ENCODE results near the gene RSPH10B2.
"Not testable (repeated sequence)": the region's sequence is repeated elsewhere in the genome, so short reads cannot be mapped to it uniquely, and the experiment has no call there.

The RSPH10B2 gene

GRCh38 chr7:6800331-6800730, 46.4 kb downstream of the RSPH10B2 start:
- not testable (repeated sequence) for H3K9me2 ChIP-seq (replicated peaks; ENCODE audit: control insufficient read depth, low read length); H3K4me2 ChIP-seq (ENCODE audit: low read length); H3K4me3 ChIP-seq (ENCODE audit: low read length); H3K27ac ChIP-seq (ENCODE audit: low read depth, low read length); H3K27me3 ChIP-seq (ENCODE audit: control insufficient read depth, low read length); H3K9me3 ChIP-seq (ENCODE audit: control insufficient read depth, insufficient read depth, low read length); H3K79me2 ChIP-seq (ENCODE audit: control insufficient read depth, low read length); H4K20me1 ChIP-seq (ENCODE audit: control insufficient read depth, insufficient read depth, low read depth, low read length); H3K4me1 ChIP-seq (ENCODE audit: control insufficient read depth, low read length); H3F3A ChIP-seq (ENCODE audit: control insufficient read depth, insufficient read depth); H3K36me3 ChIP-seq (ENCODE audit: control insufficient read depth, low read length)

GRCh38 chr7:6807393-6807918, 53.6 kb downstream of the RSPH10B2 start:
- H3F3A ChIP-seq (ENCODE audit: control insufficient read depth, insufficient read depth); H3K4me3 ChIP-seq (ENCODE audit: low read length); H4K20me1 ChIP-seq (ENCODE audit: control insufficient read depth, insufficient read depth, low read depth, low read length); H3K9me3 ChIP-seq (ENCODE audit: control insufficient read depth, insufficient read depth, low read length); H3K27ac ChIP-seq (ENCODE audit: low read depth, low read length); H3K9me2 ChIP-seq (replicated peaks; ENCODE audit: control insufficient read depth, low read length); H3K4me1 ChIP-seq (ENCODE audit: control insufficient read depth, low read length); H3K4me2 ChIP-seq (ENCODE audit: low read length); H3K27me3 ChIP-seq (ENCODE audit: control insufficient read depth, low read length); H3K79me2 ChIP-seq (ENCODE audit: control insufficient read depth, low read length); H3K36me3 ChIP-seq (ENCODE audit: control insufficient read depth, low read length): not testable (repeated sequence)

- not testable (repeated sequence) for H3K27me3 ChIP-seq (ENCODE audit: control insufficient read depth, low read length); H3K9me3 ChIP-seq (ENCODE audit: control insufficient read depth, insufficient read depth, low read length); H3K36me3 ChIP-seq (ENCODE audit: control insufficient read depth, low read length); H3F3A ChIP-seq (ENCODE audit: control insufficient read depth, insufficient read depth); H3K4me3 ChIP-seq (ENCODE audit: low read length); H3K27ac ChIP-seq (ENCODE audit: low read depth, low read length); H3K4me1 ChIP-seq (ENCODE audit: control insufficient read depth, low read length); H4K20me1 ChIP-seq (ENCODE audit: control insufficient read depth, insufficient read depth, low read depth, low read length); H3K4me2 ChIP-seq (ENCODE audit: low read length); H3K9me2 ChIP-seq (replicated peaks; ENCODE audit: control insufficient read depth, low read length); H3K79me2 ChIP-seq (ENCODE audit: control insufficient read depth, low read length)
Observed at GRCh38 chr7:6807959-6808358, 54.1 kb downstream of the RSPH10B2 start.

GRCh38 chr7:6813011-6813410, 59.1 kb downstream of the RSPH10B2 start:
- H3K27ac ChIP-seq (ENCODE audit: low read depth, low read length); H3K9me2 ChIP-seq (replicated peaks; ENCODE audit: control insufficient read depth, low read length); H3K9me3 ChIP-seq (ENCODE audit: control insufficient read depth, insufficient read depth, low read length); H3K4me2 ChIP-seq (ENCODE audit: low read length); H3K4me3 ChIP-seq (ENCODE audit: low read length); H3K27me3 ChIP-seq (ENCODE audit: control insufficient read depth, low read length); H4K20me1 ChIP-seq (ENCODE audit: control insufficient read depth, insufficient read depth, low read depth, low read length); H3K4me1 ChIP-seq (ENCODE audit: control insufficient read depth, low read length); H3F3A ChIP-seq (ENCODE audit: control insufficient read depth, insufficient read depth); H3K79me2 ChIP-seq (ENCODE audit: control insufficient read depth, low read length): not testable (repeated sequence)
- H3K36me3 ChIP-seq (ENCODE audit: control insufficient read depth, low read length), result peaks cover 14% of the 10 kb centered on the region

- not testable (repeated sequence) for H3K4me3 ChIP-seq (ENCODE audit: low read length); H4K20me1 ChIP-seq (ENCODE audit: control insufficient read depth, insufficient read depth, low read depth, low read length); H3K9me2 ChIP-seq (replicated peaks; ENCODE audit: control insufficient read depth, low read length); H3F3A ChIP-seq (ENCODE audit: control insufficient read depth, insufficient read depth); H3K27ac ChIP-seq (ENCODE audit: low read depth, low read length); H3K9me3 ChIP-seq (ENCODE audit: control insufficient read depth, insufficient read depth, low read length); H3K79me2 ChIP-seq (ENCODE audit: control insufficient read depth, low read length); H3K27me3 ChIP-seq (ENCODE audit: control insufficient read depth, low read length); H3K4me1 ChIP-seq (ENCODE audit: control insufficient read depth, low read length); H3K4me2 ChIP-seq (ENCODE audit: low read length)
- H3K36me3 ChIP-seq (ENCODE audit: control insufficient read depth, low read length), result peaks cover 17% of the 10 kb centered on the region
Observed at GRCh38 chr7:6815470-6815869, 61.6 kb downstream of the RSPH10B2 start.

- H3K36me3 ChIP-seq (ENCODE audit: control insufficient read depth, low read length), result peaks cover 28% of the 10 kb centered on the region
Observed at GRCh38 chr7:6821622-6822021, 67.7 kb downstream of the RSPH10B2 start.

GRCh38 chr7:6825236-6826125, 71.6 kb downstream of the RSPH10B2 start:
- peaks cover 14% of the 10 kb centered on the region for H3K79me2 ChIP-seq (ENCODE audit: control insufficient read depth, low read length)
- peaks cover 23% of the 10 kb centered on the region for H3K36me3 ChIP-seq (ENCODE audit: control insufficient read depth, low read length)
- not testable (repeated sequence) for H3K9me3 ChIP-seq (ENCODE audit: control insufficient read depth, insufficient read depth, low read length); H3K9me2 ChIP-seq (replicated peaks; ENCODE audit: control insufficient read depth, low read length); H3K4me1 ChIP-seq (ENCODE audit: control insufficient read depth, low read length); H3F3A ChIP-seq (ENCODE audit: control insufficient read depth, insufficient read depth); H4K20me1 ChIP-seq (ENCODE audit: control insufficient read depth, insufficient read depth, low read depth, low read length); H3K27me3 ChIP-seq (ENCODE audit: control insufficient read depth, low read length); H3K27ac ChIP-seq (ENCODE audit: low read depth, low read length)
- H3K4me3 ChIP-seq (ENCODE audit: low read length), result peak overlapping the region; percentile 77
- H3K4me2 ChIP-seq (ENCODE audit: low read length), result peak overlapping the region; percentile 57

More at GRCh38 chr7:6821622-6822021, 67.7 kb downstream of the RSPH10B2 start:
- not testable (repeated sequence) for H3K4me3 ChIP-seq (ENCODE audit: low read length); H3K9me2 ChIP-seq (replicated peaks; ENCODE audit: control insufficient read depth, low read length); H3K27ac ChIP-seq (ENCODE audit: low read depth, low read length); H3F3A ChIP-seq (ENCODE audit: control insufficient read depth, insufficient read depth); H3K4me2 ChIP-seq (ENCODE audit: low read length); H3K4me1 ChIP-seq (ENCODE audit: control insufficient read depth, low read length); H3K9me3 ChIP-seq (ENCODE audit: control insufficient read depth, insufficient read depth, low read length); H4K20me1 ChIP-seq (ENCODE audit: control insufficient read depth, insufficient read depth, low read depth, low read length); H3K27me3 ChIP-seq (ENCODE audit: control insufficient read depth, low read length)
- H3K79me2 ChIP-seq (ENCODE audit: control insufficient read depth, low read length), result peaks cover 14% of the 10 kb centered on the region

Data from DOHH2 (cell line).